ENCODE measurements around the gene LRRTM4. TPM values are rescaled to one million over a fixed set of nuclear protein-coding genes. Genes with fewer than 3 reads are reported as not detected.

Gene LRRTM4
- total RNA-seq, 2 donors from 2014 or later, result 0.24 TPM; not detected in 1

DNA sequence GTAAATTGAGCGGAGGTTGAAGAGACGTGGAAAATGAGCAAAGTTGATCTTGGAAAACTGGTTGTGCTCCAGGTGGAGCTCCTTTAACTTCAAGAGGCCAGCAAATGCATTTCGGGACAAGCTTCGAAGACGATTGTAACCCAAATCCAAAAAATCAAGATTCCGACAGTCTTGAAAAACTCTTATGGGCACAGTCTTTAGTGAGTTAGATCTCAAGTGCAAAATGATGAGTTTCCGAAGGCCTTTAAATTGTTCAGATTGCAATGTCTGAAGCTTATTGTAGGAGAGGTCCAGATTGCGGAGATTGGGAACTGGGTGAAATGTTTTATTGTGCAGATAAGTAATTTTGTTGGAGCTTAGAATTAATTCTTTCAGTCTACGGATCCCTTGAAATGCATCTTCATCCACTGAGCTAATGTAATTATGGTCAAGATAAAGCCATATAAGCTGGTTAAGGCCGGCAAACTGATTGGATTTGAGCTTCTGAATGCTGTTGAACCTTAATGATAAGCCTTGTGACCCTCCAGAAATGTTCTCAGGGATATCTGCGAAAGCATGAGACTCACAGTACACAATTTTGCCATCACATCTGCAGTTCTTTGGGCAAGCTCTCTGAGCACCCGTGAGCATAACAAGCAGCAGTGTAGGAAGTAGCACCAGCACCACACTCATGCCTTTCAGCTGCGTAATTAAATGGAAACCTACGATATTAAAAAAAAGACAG is 2.9 kb downstream of the LRRTM4 start:
- TF ChIP-seq, protein P1, sequence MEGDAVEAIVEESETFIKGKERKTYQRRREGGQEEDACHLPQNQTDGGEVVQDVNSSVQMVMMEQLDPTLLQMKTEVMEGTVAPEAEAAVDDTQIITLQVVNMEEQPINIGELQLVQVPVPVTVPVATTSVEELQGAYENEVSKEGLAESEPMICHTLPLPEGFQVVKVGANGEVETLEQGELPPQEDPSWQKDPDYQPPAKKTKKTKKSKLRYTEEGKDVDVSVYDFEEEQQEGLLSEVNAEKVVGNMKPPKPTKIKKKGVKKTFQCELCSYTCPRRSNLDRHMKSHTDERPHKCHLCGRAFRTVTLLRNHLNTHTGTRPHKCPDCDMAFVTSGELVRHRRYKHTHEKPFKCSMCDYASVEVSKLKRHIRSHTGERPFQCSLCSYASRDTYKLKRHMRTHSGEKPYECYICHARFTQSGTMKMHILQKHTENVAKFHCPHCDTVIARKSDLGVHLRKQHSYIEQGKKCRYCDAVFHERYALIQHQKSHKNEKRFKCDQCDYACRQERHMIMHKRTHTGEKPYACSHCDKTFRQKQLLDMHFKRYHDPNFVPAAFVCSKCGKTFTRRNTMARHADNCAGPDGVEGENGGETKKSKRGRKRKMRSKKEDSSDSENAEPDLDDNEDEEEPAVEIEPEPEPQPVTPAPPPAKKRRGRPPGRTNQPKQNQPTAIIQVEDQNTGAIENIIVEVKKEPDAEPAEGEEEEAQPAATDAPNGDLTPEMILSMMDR (IDR thresholded peaks at IDR 0.05), result no peak
- H3K27ac ChIP-seq, result no peak overlapping the region
- no peak for DNase-seq (ENCODE audit: low spot score)

DNA sequence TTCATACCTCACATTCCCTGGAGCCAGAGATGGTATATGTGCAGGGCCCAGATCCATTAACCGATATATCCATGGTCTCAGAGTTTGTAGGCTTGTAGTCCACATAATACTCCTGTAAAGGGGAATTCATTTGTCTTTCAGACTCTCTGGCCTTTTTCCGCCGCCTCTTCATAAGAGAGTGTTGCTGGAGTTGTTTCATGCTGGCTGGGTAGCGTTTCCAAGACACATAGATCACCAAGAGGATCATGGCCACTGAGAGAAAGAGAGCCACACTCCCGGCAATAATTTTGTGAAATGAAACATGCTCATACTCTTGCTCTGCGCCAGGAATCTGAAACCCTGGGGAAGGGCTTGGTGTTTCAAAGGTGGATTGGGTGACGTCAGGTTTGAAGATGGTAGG is 3.9 kb downstream of the LRRTM4 start:
- Histone ChIP-seq H3K27ac (no peak overlapping the region), H3K9me3 (no peaks in the 10 kb centered on the region), H3K27me3 (no peaks in the 10 kb centered on the region), H3K4me1 (no peaks in the 10 kb centered on the region), H3K36me3 (no peaks in the 10 kb centered on the region), H3K4me3 (no peak overlapping the region)
- TF ChIP-seq, protein P1 (IDR thresholded peaks at IDR 0.05), result no peak
- DNase-seq (ENCODE audit: low spot score), result no peak

More for the DNA sequence above, 2.9 kb downstream of the LRRTM4 start:
- Histone ChIP-seq H3K36me3 (no peaks in the 10 kb centered on the region), H3K4me3 (no peak overlapping the region), H3K27me3 (no peaks in the 10 kb centered on the region), H3K4me1 (no peaks in the 10 kb centered on the region), H3K9me3 (no peaks in the 10 kb centered on the region)

DNA sequence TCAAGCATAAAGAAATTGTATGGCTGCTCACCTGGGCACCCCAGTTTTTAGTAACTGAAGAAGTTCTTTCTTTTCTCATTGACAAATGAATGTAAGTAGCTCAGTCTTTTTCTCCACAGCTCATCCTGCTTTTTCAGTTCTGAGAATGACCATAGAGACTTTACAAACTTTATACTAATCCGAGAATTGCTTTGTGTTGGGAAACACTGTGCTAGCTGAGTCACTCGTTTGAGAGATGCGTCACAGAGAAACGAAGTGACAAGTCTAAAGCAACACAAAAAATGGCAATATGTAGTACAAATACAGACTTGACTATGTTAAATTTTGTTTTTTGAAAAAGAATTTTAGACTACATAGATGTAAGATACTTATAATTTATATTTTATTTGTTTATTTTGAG is 9.0 kb downstream of the LRRTM4 start:
- no peaks in the 10 kb centered on the region for H3K27me3 ChIP-seq
- TF ChIP-seq, protein P1 (IDR thresholded peaks at IDR 0.05), result no peak
- no peaks in the 10 kb centered on the region for H3K9me3 ChIP-seq
- DNase-seq (ENCODE audit: low spot score), result no peak
- no peaks in the 10 kb centered on the region for H3K4me1 ChIP-seq
- no peak overlapping the region for H3K27ac ChIP-seq
- H3K4me3 ChIP-seq, result no peak overlapping the region
- H3K36me3 ChIP-seq, result no peaks in the 10 kb centered on the region

DNA sequence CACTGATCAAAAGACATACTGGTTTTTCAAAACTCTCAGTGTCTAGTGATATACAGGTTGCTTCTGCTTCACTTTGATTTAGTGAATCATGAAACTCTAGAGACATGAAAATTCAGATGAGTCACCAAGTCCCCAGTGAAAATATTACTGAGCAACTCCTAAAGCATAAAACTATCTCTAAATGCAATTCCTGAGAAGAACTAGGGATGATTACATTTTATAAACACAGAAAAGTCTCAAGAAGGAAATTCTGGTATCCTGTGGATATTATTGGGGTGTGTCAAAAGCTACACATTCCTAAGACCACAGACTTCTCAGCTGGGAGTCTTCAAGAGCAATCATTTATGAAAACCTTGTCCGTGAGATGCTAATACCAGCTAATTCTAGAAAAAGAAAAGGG is 9.7 kb downstream of the LRRTM4 start:
- no peak for DNase-seq (ENCODE audit: low spot score)
- Histone ChIP-seq H3K9me3 (no peaks in the 10 kb centered on the region), H3K4me3 (no peak overlapping the region), H3K27ac (no peak overlapping the region), H3K4me1 (no peaks in the 10 kb centered on the region), H3K36me3 (no peaks in the 10 kb centered on the region), H3K27me3 (no peaks in the 10 kb centered on the region)
- TF ChIP-seq, protein P1 (IDR thresholded peaks at IDR 0.05), result no peak

DNA sequence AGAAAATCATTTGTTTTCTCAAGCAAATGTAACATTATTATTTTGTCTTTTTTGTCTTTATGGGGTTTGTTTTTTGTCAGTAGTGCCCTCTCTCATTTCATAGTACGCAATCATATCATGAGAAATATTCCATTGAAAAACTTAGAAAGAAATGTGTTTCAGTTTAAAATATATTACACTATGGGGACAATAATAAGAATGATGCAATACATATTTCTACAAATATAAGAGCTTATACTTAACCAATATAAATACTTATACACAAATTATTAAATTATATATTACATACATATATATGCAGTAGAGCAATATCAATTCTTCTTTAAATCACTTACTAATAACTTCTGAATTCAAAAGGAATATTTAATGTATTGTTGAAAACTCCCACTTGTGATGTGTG is 13.7 kb downstream of the LRRTM4 start:
- no peaks in the 10 kb centered on the region for H3K9me3 ChIP-seq

More for the DNA sequence above, 13.7 kb downstream of the LRRTM4 start:
- Histone ChIP-seq H3K4me3 (no peak overlapping the region), H3K27me3 (no peaks in the 10 kb centered on the region), H3K4me1 (no peaks in the 10 kb centered on the region), H3K36me3 (no peaks in the 10 kb centered on the region), H3K27ac (no peak overlapping the region)
- TF ChIP-seq, protein P1 (IDR thresholded peaks at IDR 0.05), result no peak
- no peak for DNase-seq (ENCODE audit: low spot score)

Data from right atrium auricular region (tissue), 2 donors.